H1 (cell line): ENCODE measurements around the gene ZNRF2. TPM values are rescaled to one million over a fixed set of nuclear protein-coding genes. Genes with fewer than 3 reads are reported as not detected.

Experiments used
- CTCF ChIA-PET: fragments of 300-600 bp; sonication (Branson Sonifier 250); formaldehyde crosslinking; loops from one replicate; lab custom pipeline; 2021; ENCODE audit not compliant: partially characterized antibody; lab: Charles Lee
- POLR2A ChIA-PET: fragments of 300-600 bp; sonication (Branson Sonifier 250); formaldehyde crosslinking; loops from one replicate; lab custom pipeline; 2021; ENCODE audit warnings: inconsistent platforms; ENCODE audit not compliant: partially characterized antibody; lab: Charles Lee
- DNase-seq, 2 experiments: peaks; one replicate each; pipeline versions ENCODE4 v3.0.0 to v3.0.0-alpha.2; 2010 to 2022; ENCODE audit warnings: low spot score in 2 of 2, low read depth in 1 of 2, mixed read lengths in 1 of 2
- FAIRE-seq: peaks from 2 replicates; lab custom pipeline; 2011; peaks lifted over from hg19 to GRCh38; lab: Jason Lieb, UNC
- H2AFZ ChIP-seq: 2 replicates; pipeline ENCODE4 v1.8.1; 2012; ENCODE audit warnings: low read length, inconsistent platforms
- H2AK5ac ChIP-seq: 2 replicates; pipeline ENCODE4 v1.6.1; 2013; ENCODE audit warnings: low read depth, low read length
- H2BK120ac ChIP-seq: replicated peaks from 2 replicates; pipeline ENCODE3; 2013; ENCODE audit warnings: low read depth, low read length, inconsistent platforms
- H2BK12ac ChIP-seq: 2 replicates; pipeline ENCODE4 v1.6.1; 2013; ENCODE audit warnings: low read depth, low read length
- H2BK15ac ChIP-seq: 2 replicates; pipeline ENCODE4 v1.6.1; 2013; ENCODE audit warnings: low read length
- H2BK20ac ChIP-seq: 2 replicates; pipeline ENCODE4 v1.6.1; 2013; ENCODE audit warnings: low read length
- H2BK5ac ChIP-seq: 2 replicates; pipeline ENCODE4 v1.6.1; 2013; ENCODE audit warnings: low read depth, low read length
- H3K14ac ChIP-seq: 2 replicates; pipeline ENCODE4 v1.6.1; 2013; ENCODE audit warnings: inconsistent platforms; ENCODE audit not compliant: insufficient read length
- H3K18ac ChIP-seq: 2 replicates; pipeline ENCODE4 v1.6.1; 2013; ENCODE audit warnings: low read length; ENCODE audit errors: extremely low read depth
- H3K23ac ChIP-seq: 2 replicates; pipeline ENCODE4 v1.6.1; 2013; ENCODE audit warnings: inconsistent platforms; ENCODE audit not compliant: insufficient read length
- H3K23me2 ChIP-seq: 2 replicates; pipeline ENCODE4 v1.6.1; 2013; ENCODE audit warnings: low read depth, low read length
- H3K27ac ChIP-seq: 2 replicates; pipeline ENCODE4 v1.6.1; 2011; ENCODE audit warnings: low read depth, low read length, inconsistent platforms
- H3K27me3 ChIP-seq, 4 experiments: replicated peaks in 1 of 4; 1 replicate in 1 of 4; 2 replicates in 3 of 4; pipeline versions ENCODE4 v1.6.1 to v1.8.1; 2011 to 2013; ENCODE audit warnings: low read length in 3 of 4, mild to moderate bottlenecking in 3 of 4, inconsistent platforms in 2 of 4, mixed read lengths in 2 of 4, moderate library complexity in 1 of 4; ENCODE audit not compliant: control insufficient read depth in 3 of 4, insufficient read depth in 3 of 4; ENCODE audit errors: extremely low read depth in 1 of 4
- H3K36me3 ChIP-seq, 4 experiments: 2 replicates each; pipeline versions ENCODE4 v1.6.1 to v1.8.1; 2011 to 2013; ENCODE audit warnings: mild to moderate bottlenecking in 4 of 4, low read length in 3 of 4, moderate library complexity in 2 of 4, control low read depth in 1 of 4, inconsistent platforms in 1 of 4; ENCODE audit not compliant: insufficient read depth in 4 of 4, control insufficient read depth in 2 of 4
- H3K4ac ChIP-seq: replicated peaks from 2 replicates; pipeline ENCODE3; 2013; ENCODE audit warnings: low read length, low read depth, mixed read lengths, inconsistent platforms; ENCODE audit not compliant: insufficient read length
- H3K4me1 ChIP-seq, 4 experiments: replicated peaks in 1 of 4; 1 replicate in 1 of 4; 2 replicates in 3 of 4; pipeline versions ENCODE4 v1.6.1 to v1.8.1; 2011 to 2013; ENCODE audit warnings: low read length in 3 of 4, inconsistent platforms in 2 of 4, mixed read lengths in 1 of 4; ENCODE audit not compliant: insufficient read depth in 4 of 4, control insufficient read depth in 3 of 4
- H3K4me2 ChIP-seq, 2 experiments: 2 replicates each; pipeline versions ENCODE4 v1.6.1 to v1.8.1; 2011 to 2013; ENCODE audit warnings: low read depth in 2 of 2, low read length in 2 of 2, control low read depth in 1 of 2, inconsistent platforms in 1 of 2, mild to moderate bottlenecking in 1 of 2; ENCODE audit not compliant: insufficient read depth in 1 of 2
- H3K4me3 ChIP-seq, 4 experiments: fragments of 200-600, 300-600 bp in 1 of 4; sonication (generic), shearing (Covaris generic), sonication (Bioruptor Twin) in 1 of 4; 2 replicates each; pipeline versions ENCODE4 v1.5.1 to v1.8.1; 2011 to 2016; ENCODE audit warnings: low read length in 4 of 4, low read depth in 3 of 4, control low read depth in 2 of 4, inconsistent platforms in 2 of 4, mild to moderate bottlenecking in 2 of 4, mixed read lengths in 1 of 4, moderate library complexity in 1 of 4; ENCODE audit not compliant: insufficient read depth in 2 of 4; ENCODE audit errors: extremely low read depth in 1 of 4
- H3K56ac ChIP-seq: replicated peaks from 2 replicates; pipeline ENCODE3; 2013; ENCODE audit warnings: low read depth, mild to moderate bottlenecking, mixed read lengths, low read length, inconsistent platforms; ENCODE audit not compliant: insufficient read length
- H3K79me1 ChIP-seq: 2 replicates; pipeline ENCODE4 v1.6.1; 2013; ENCODE audit warnings: low read depth, low read length, control low read depth
- H3K79me2 ChIP-seq, 2 experiments: 2 replicates each; pipeline versions ENCODE4 v1.6.1 to v1.8.1; 2012 to 2013; ENCODE audit warnings: low read length in 2 of 2, mild to moderate bottlenecking in 2 of 2, inconsistent platforms in 1 of 2; ENCODE audit not compliant: insufficient read depth in 2 of 2, control insufficient read depth in 1 of 2
- H3K9ac ChIP-seq, 4 experiments: replicated peaks in 1 of 4; 1 replicate in 1 of 4; 2 replicates in 3 of 4; pipeline versions ENCODE4 v1.6.1 to v1.8.1; 2011 to 2013; ENCODE audit warnings: low read depth in 3 of 4, low read length in 3 of 4, control low read depth in 2 of 4, mild to moderate bottlenecking in 2 of 4, moderate library complexity in 2 of 4, inconsistent platforms in 1 of 4; ENCODE audit errors: extremely low read depth in 1 of 4
- H3K9me3 ChIP-seq, 2 experiments: 2 replicates each; pipeline versions ENCODE4 v1.6.1 to v1.8.1; 2012 to 2013; ENCODE audit warnings: mild to moderate bottlenecking in 2 of 2, moderate library complexity in 2 of 2, control low read depth in 1 of 2, inconsistent platforms in 1 of 2, low read depth in 1 of 2, low read length in 1 of 2, mixed read lengths in 1 of 2; ENCODE audit not compliant: insufficient read depth in 2 of 2
- H4K20me1 ChIP-seq, 2 experiments: replicated peaks in 1 of 2; 2 replicates each; pipeline versions ENCODE3 to v1.8.1; 2011 to 2013; ENCODE audit warnings: inconsistent platforms in 2 of 2, low read length in 2 of 2, mild to moderate bottlenecking in 1 of 2; ENCODE audit not compliant: insufficient read depth in 2 of 2, control insufficient read depth in 1 of 2
- H4K5ac ChIP-seq: 2 replicates; pipeline ENCODE4 v1.6.1; 2013; ENCODE audit warnings: low read length, low read depth, mixed read lengths, inconsistent platforms; ENCODE audit not compliant: insufficient read length
- H4K8ac ChIP-seq: 2 replicates; pipeline ENCODE4 v1.8.0; 2013; ENCODE audit warnings: mild to moderate bottlenecking, moderate library complexity, low read length, inconsistent platforms; ENCODE audit not compliant: insufficient read depth; ENCODE audit errors: extremely low read depth
- H4K91ac ChIP-seq: replicated peaks from 2 replicates; pipeline ENCODE3; 2013; ENCODE audit warnings: low read length, mixed read lengths, inconsistent platforms; ENCODE audit not compliant: insufficient read length
- CHD1 ChIP-seq: IDR thresholded peaks from 2 replicates; pipeline ENCODE4 v1.6.1; 2012; ENCODE audit warnings: low read depth, low read length, improper control_type of control experiment
- CHD2 ChIP-seq: IDR thresholded peaks from 2 replicates; pipeline ENCODE4 v1.6.1; 2012; ENCODE audit warnings: low read length, improper control_type of control experiment
- CREB1 ChIP-seq: IDR thresholded peaks from 2 replicates; pipeline ENCODE4 v1.6.1; 2012; ENCODE audit warnings: inconsistent platforms
- EP300 ChIP-seq, 2 experiments: IDR thresholded peaks; 1 replicate in 1 of 2; 2 replicates in 1 of 2; pipeline ENCODE4 v1.6.1; 2011 to 2012; ENCODE audit warnings: low read depth in 2 of 2, low read length in 2 of 2, mild to moderate bottlenecking in 2 of 2, borderline replicate concordance in 1 of 2, inconsistent platforms in 1 of 2, moderate library complexity in 1 of 2
- GABPA ChIP-seq: IDR thresholded peaks from 2 replicates; pipeline ENCODE4 v1.6.1; 2011; ENCODE audit warnings: mild to moderate bottlenecking, low read length, moderate library complexity, borderline replicate concordance; ENCODE audit not compliant: insufficient read depth
- NRF1 ChIP-seq: IDR thresholded peaks from 2 replicates; pipeline ENCODE4 v1.6.1; 2011; ENCODE audit warnings: mild to moderate bottlenecking, low read depth, low read length, improper control_type of control experiment
- POLR2AphosphoS5 ChIP-seq: IDR thresholded peaks from 2 replicates; pipeline ENCODE4 v1.6.1; 2011; ENCODE audit warnings: low read depth, low read length
- SAP30 ChIP-seq: fragments of 300-600 bp; sonication (generic); IDR thresholded peaks from 2 replicates; pipeline ENCODE4 v1.7.1; 2012; ENCODE audit warnings: low read length, moderate library complexity, mild to moderate bottlenecking, inconsistent platforms; ENCODE audit not compliant: insufficient read depth, insufficient replicate concordance
- WGBS, 2 experiments: shearing (Covaris generic) in 1 of 2; methylation state at CpG; one replicate each; pipeline versions ENCODE4 v1.1.6 to v1.1.7; 2013 to 2015; ENCODE audit warnings: low lambda C conversion rate in 2 of 2, mixed read lengths in 2 of 2, inconsistent platforms in 1 of 2, low coverage in 1 of 2, missing lambda C conversion rate in 1 of 2; ENCODE audit not compliant: insufficient replicate concordance in 2 of 2, insufficient coverage in 1 of 2, insufficient read length in 1 of 2; ENCODE audit errors: extremely low coverage in 1 of 2, missing lambda C conversion rate in 1 of 2; 5-methylcytosine and 5-hydroxymethylcytosine counted together
- polyA plus RNA-seq, 7 experiments: library from polyadenylated mRNA; depleted of rRNA in 3 of 7; stranded (reverse) in 5 of 7; unstranded in 2 of 7; fragments of >200 nt in 5 of 7; fragments of 200-250 nt in 2 of 7; gene quantifications; 1 replicate in 5 of 7; 2 replicates in 1 of 7; 4 replicates in 1 of 7; pipeline versions ENCODE4 v1.2.1 to v1.2.3, GENCODE V29; 2011 to 2013; ENCODE audit warnings: missing spikeins in 2 of 7, mixed read lengths in 2 of 7
- total RNA-seq: library from RNA; stranded (reverse); fragmentation: NEBNext Ultra II Directional; extraction: Animal tissue kit (Norgen Biotek cat#: 25700); gene quantifications from 2 replicates; pipeline ENCODE4 v1.2.1, GENCODE V29; 2021

The ZNRF2 gene
- total and polyA plus RNA-seq, 2 of the 8 experiments (the other 6 are each of a cell fraction or from before 2014, with no cell fraction given): 2.9 to 16.2 TPM

DNA sequence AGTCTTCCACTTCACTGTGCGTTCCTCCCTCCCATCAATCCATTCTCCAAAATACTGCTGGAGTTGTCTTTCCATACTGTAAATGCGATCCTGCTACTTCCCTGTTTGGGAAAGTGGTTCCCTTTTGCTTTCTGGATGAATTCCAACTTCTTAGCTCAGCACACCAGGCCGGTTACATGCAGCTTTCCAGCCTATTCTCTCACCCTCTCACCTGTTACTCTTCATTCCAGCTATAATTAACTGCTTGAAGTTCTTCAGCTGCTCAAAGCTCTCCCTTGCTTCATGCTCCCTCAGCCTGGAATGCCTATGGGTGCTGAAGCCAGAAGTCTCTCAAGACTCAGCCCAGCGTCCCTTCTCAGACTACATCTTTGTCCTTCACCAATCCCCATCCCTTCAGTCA is 6.0 kb upstream of the ZNRF2 start:
- Histone ChIP-seq H2BK5ac (no peak overlapping the region), H3K4me2 (no peak overlapping the region), H3K27ac (no peak overlapping the region), H3K9ac (no peak overlapping the region), H3K27me3 (no peaks in the 10 kb centered on the region), H3K23ac (no peak overlapping the region), H2BK12ac (no peak overlapping the region), H4K91ac (no peak overlapping the region), H3K79me1 (no peaks in the 10 kb centered on the region), H3K18ac (no peak overlapping the region), H3K9me3 (no peaks in the 10 kb centered on the region), H2BK120ac (no peak overlapping the region), H3K36me3 (no peaks in the 10 kb centered on the region), H2AFZ (no peak overlapping the region), H4K8ac (no peak overlapping the region), H3K4ac (no peak overlapping the region), H4K20me1 (no peaks in the 10 kb centered on the region), H4K5ac (no peak overlapping the region), H2BK15ac (no peak overlapping the region), H3K14ac (no peak overlapping the region), H3K23me2 (no peaks in the 10 kb centered on the region), H3K79me2 (no peaks in the 10 kb centered on the region), H3K4me3 (no peak overlapping the region), H3K56ac (no peak overlapping the region), H2AK5ac (no peak overlapping the region), H3K4me1 (peaks cover 0 to 5% (median 2%) of the 10 kb centered on the region in 4 experiments; a peak in 2 of 7 replicates), H2BK20ac (no peak overlapping the region)
- ChIA-PET POLR2A (interaction anchor here (0.6 kb wide), 1 partner anchor 63 kb away, joined by 5 read pairs; no protein-coding TSS in a partner anchor), CTCF (interaction anchor here (0.7 to 7.2 kb wide), 12 partner anchors 52 to 287 kb away, joined by 3 to 82 read pairs (median 4); no protein-coding TSS in a partner anchor)
- no peak for DNase-seq
- WGBS, 2 experiments: 87% methylated on average over 4 of the region's 4 CpGs; no CpG with 5 or more reads in 1 of the 2 experiments
- no peak for FAIRE-seq
- TF ChIP-seq CHD1 (no peak), GABPA (no peak), CREB1 (no peak), EP300 (IDR thresholded peaks at IDR 0.05; ENCODE audit: borderline replicate concordance in 1 of 2, low read depth in 2 of 2, low read length in 2 of 2) (no peak), CHD2 (no peak), NRF1 (no peak), POLR2AphosphoS5 (no peak), SAP30 (no peak)
